Fibroblast of pulmonary artery (primary cell): Measurements from ENCODE around the gene DLL3.
"Not testable (repeated sequence)": the region's sequence is repeated elsewhere in the genome, so short reads cannot be mapped to it uniquely, and the experiment has no call there.

Source experiments
- DNase-seq: peaks from one replicate; pipeline ENCODE4 v3.0.0-alpha.2; 2010; ENCODE audit warnings: low read depth
- H3K4me3 ChIP-seq: replicated peaks from 2 replicates; pipeline ENCODE4 v1.5.1; 2011; ENCODE audit warnings: low read depth, mild to moderate bottlenecking, control low read depth, low read length, moderate library complexity
- CTCF ChIP-seq: IDR thresholded peaks from 2 replicates; pipeline ENCODE4 v1.5.1; 2011; ENCODE audit warnings: mild to moderate bottlenecking, control low read depth, low read length, inconsistent platforms; ENCODE audit errors: missing control alignments

DLL3 gene

GRCh38 chr19:39474139-39474620 is 24.6 kb upstream of the DLL3 start:
- DNase-seq: peak; percentile 46
- TF ChIP-seq CTCF: peak; percentile 87
- H3K4me3 ChIP-seq: no peak overlapping the region

GRCh38 chr19:39475748-39476147 is 23.0 kb upstream of the DLL3 start:
- no peak overlapping the region for H3K4me3 ChIP-seq
- TF ChIP-seq CTCF: no peak
- DNase-seq: no peak

- not testable (repeated sequence) for DNase-seq, H3K4me3 ChIP-seq
Measured at GRCh38 chr19:39479319-39479801, 19.4 kb upstream of the DLL3 start.

- peak overlapping the region; percentile 99 for H3K4me3 ChIP-seq
- no peak for TF ChIP-seq CTCF
- DNase-seq: no peak
Measured at GRCh38 chr19:39479916-39480315, 18.8 kb upstream of the DLL3 start.

GRCh38 chr19:39480337-39481228 is 18.2 kb upstream of the DLL3 start, which contains the start of gene TIMM50:
Gene TIMM50 (plus strand): TSS chr19:39480838. CDS start chr19:39480854, 16 bp downstream.
- TF ChIP-seq CTCF: no peak
- H3K4me3 ChIP-seq: peak within 1 kb of the TSS; percentile 99
- peak; percentile 92 for DNase-seq

GRCh38 chr19:39481229-39481545 is 17.6 kb upstream of the DLL3 start:
- no peak for TF ChIP-seq CTCF
- H3K4me3 ChIP-seq: peak overlapping the region; percentile 99
- no peak for DNase-seq

- DNase-seq: no peak
- H3K4me3 ChIP-seq: peak overlapping the region; percentile 99
- no peak for TF ChIP-seq CTCF
Measured at GRCh38 chr19:39481676-39482075, 17.1 kb upstream of the DLL3 start.
